ENCODE results near the gene NTRK3. TPM values are rescaled to one million over a fixed set of nuclear protein-coding genes. Genes with fewer than 3 reads are reported as not detected.

NTRK3 gene
- total RNA-seq, 1 donor from 2014 or later, result 6.4 TPM

GRCh38 chr15:88011533-88011932 lies 245.0 kb downstream of the NTRK3 start:
- no peak for TF ChIP-seq CTCF (IDR thresholded peaks at IDR 0.05; ENCODE audit: unreplicated experiment)
- Mint-ChIP-seq H3K36me3 (ENCODE audit: low read depth, unreplicated experiment) (no peaks in the 10 kb centered on the region), H3K4me1 (ENCODE audit: unreplicated experiment) (peaks cover 7% of the 10 kb centered on the region), H3K9me3 (ENCODE audit: unreplicated experiment) (no peaks in the 10 kb centered on the region), H3K4me3 (ENCODE audit: unreplicated experiment) (no peak overlapping the region), H3K27me3 (ENCODE audit: unreplicated experiment) (peaks cover 2% of the 10 kb centered on the region), H3K27ac (ENCODE audit: unreplicated experiment) (no peak overlapping the region)
- DNase-seq (ENCODE audit: low spot score), result no peak

- TF ChIP-seq CTCF (IDR thresholded peaks at IDR 0.05; ENCODE audit: unreplicated experiment), result no peak
- Mint-ChIP-seq H3K36me3 (ENCODE audit: low read depth, unreplicated experiment) (no peaks in the 10 kb centered on the region), H3K27me3 (ENCODE audit: unreplicated experiment) (no peaks in the 10 kb centered on the region), H3K27ac (ENCODE audit: unreplicated experiment) (no peak overlapping the region), H3K4me1 (ENCODE audit: unreplicated experiment) (peaks cover 4% of the 10 kb centered on the region), H3K9me3 (ENCODE audit: unreplicated experiment) (no peaks in the 10 kb centered on the region), H3K4me3 (ENCODE audit: unreplicated experiment) (no peak overlapping the region)
- DNase-seq (ENCODE audit: low spot score), result no peak
These were observed 250.4 kb downstream of the NTRK3 start for GRCh38 chr15:88006146-88006545.

GRCh38 chr15:88004399-88004798 lies 252.1 kb downstream of the NTRK3 start:
- DNase-seq (ENCODE audit: low spot score), result no peak
- Mint-ChIP-seq H3K4me1 (ENCODE audit: unreplicated experiment) (peaks cover 4% of the 10 kb centered on the region), H3K27me3 (ENCODE audit: unreplicated experiment) (no peaks in the 10 kb centered on the region), H3K9me3 (ENCODE audit: unreplicated experiment) (no peaks in the 10 kb centered on the region), H3K27ac (ENCODE audit: unreplicated experiment) (no peak overlapping the region), H3K4me3 (ENCODE audit: unreplicated experiment) (no peak overlapping the region), H3K36me3 (ENCODE audit: low read depth, unreplicated experiment) (no peaks in the 10 kb centered on the region)
- TF ChIP-seq CTCF (IDR thresholded peaks at IDR 0.05; ENCODE audit: unreplicated experiment), result no peak

GRCh38 chr15:88003541-88004327 lies 252.8 kb downstream of the NTRK3 start:
- Mint-ChIP-seq H3K36me3 (ENCODE audit: low read depth, unreplicated experiment) (no peaks in the 10 kb centered on the region), H3K27me3 (ENCODE audit: unreplicated experiment) (no peaks in the 10 kb centered on the region), H3K4me1 (ENCODE audit: unreplicated experiment) (peaks cover 4% of the 10 kb centered on the region), H3K4me3 (ENCODE audit: unreplicated experiment) (no peak overlapping the region), H3K27ac (ENCODE audit: unreplicated experiment) (no peak overlapping the region), H3K9me3 (ENCODE audit: unreplicated experiment) (no peaks in the 10 kb centered on the region)
- TF ChIP-seq CTCF (IDR thresholded peaks at IDR 0.05; ENCODE audit: unreplicated experiment), result no peak
- DNase-seq (ENCODE audit: low spot score), result no peak

GRCh38 chr15:88002706-88003105 lies 253.8 kb downstream of the NTRK3 start:
- H3K27me3 Mint-ChIP-seq (ENCODE audit: unreplicated experiment), result no peaks in the 10 kb centered on the region
- H3K27ac Mint-ChIP-seq (ENCODE audit: unreplicated experiment), result no peak overlapping the region

More at GRCh38 chr15:88002706-88003105, 253.8 kb downstream of the NTRK3 start:
- Mint-ChIP-seq H3K36me3 (ENCODE audit: low read depth, unreplicated experiment) (no peaks in the 10 kb centered on the region), H3K4me3 (ENCODE audit: unreplicated experiment) (no peak overlapping the region), H3K4me1 (ENCODE audit: unreplicated experiment) (peaks cover 4% of the 10 kb centered on the region), H3K9me3 (ENCODE audit: unreplicated experiment) (no peaks in the 10 kb centered on the region)
- no peak for DNase-seq (ENCODE audit: low spot score)
- no peak for TF ChIP-seq CTCF (IDR thresholded peaks at IDR 0.05; ENCODE audit: unreplicated experiment)

Data from endothelial cell (in vitro differentiated cells).